GM13976 (cell line): ENCODE measurements around the gene TMEM59L.

Source experiments
- DNase-seq: peaks from one replicate; pipeline ENCODE4 v3.0.0; 2012; ENCODE audit warnings: low spot score
- in situ Hi-C: fragments of 300-500 bp; cut with MboI; formaldehyde crosslinking; loops from one replicate; pipeline ENCODE4 v1.12.0; 2022; ENCODE audit warnings: low sequenced_read_pairs, mixed read lengths, inconsistent platforms; ENCODE audit not compliant: unreplicated experiment
- TF ChIP-seq, protein P1 (sequence below): IDR thresholded peaks from 2 replicates; pipeline ENCODE4 v1.5.1; 2012; ENCODE audit warnings: borderline replicate concordance, mild to moderate bottlenecking; ENCODE audit not compliant: insufficient read depth; ENCODE audit errors: extremely low read depth, missing control alignments, control extremely low read depth

TMEM59L gene

DNA sequence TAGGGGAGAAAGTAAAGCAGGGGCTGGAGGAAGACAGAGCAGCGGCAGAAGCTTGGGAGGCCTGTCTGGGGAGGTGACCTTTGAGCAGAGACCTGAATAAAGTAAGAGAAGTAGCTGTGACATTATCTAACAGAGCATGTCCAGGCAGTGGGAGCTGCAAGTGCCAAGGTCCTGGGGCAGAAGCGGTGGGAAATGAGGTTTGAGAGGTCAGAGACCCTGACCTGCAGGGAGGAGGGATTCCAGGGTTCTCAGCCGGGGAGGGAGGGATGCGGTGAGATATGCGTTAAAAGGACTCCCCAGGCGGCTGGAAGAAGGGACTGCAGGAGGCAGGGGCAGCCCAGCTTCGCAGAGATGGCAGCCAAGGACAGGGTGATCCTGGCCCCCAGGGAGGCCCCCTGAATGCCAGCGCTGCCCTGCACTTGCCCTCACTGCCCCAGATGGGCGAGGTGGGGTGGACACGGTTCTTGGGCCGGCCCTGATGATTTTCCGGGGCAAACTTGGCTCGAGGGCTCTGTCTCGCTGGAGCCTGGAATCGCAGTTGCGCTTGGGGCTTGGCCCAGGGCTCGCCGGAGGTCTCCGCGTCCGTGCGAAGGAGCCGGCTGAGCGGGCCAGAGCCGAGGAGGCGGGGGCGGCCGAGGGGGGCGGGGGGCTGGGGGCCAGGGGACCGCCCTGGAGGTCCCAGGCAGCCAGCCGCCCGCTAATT is 9.3 kb upstream of the TMEM59L start:
- in situ Hi-C loops, result no loop called here
- DNase-seq, result peak; percentile 53
- TF ChIP-seq, protein P1, sequence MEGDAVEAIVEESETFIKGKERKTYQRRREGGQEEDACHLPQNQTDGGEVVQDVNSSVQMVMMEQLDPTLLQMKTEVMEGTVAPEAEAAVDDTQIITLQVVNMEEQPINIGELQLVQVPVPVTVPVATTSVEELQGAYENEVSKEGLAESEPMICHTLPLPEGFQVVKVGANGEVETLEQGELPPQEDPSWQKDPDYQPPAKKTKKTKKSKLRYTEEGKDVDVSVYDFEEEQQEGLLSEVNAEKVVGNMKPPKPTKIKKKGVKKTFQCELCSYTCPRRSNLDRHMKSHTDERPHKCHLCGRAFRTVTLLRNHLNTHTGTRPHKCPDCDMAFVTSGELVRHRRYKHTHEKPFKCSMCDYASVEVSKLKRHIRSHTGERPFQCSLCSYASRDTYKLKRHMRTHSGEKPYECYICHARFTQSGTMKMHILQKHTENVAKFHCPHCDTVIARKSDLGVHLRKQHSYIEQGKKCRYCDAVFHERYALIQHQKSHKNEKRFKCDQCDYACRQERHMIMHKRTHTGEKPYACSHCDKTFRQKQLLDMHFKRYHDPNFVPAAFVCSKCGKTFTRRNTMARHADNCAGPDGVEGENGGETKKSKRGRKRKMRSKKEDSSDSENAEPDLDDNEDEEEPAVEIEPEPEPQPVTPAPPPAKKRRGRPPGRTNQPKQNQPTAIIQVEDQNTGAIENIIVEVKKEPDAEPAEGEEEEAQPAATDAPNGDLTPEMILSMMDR, result no peak

DNA sequence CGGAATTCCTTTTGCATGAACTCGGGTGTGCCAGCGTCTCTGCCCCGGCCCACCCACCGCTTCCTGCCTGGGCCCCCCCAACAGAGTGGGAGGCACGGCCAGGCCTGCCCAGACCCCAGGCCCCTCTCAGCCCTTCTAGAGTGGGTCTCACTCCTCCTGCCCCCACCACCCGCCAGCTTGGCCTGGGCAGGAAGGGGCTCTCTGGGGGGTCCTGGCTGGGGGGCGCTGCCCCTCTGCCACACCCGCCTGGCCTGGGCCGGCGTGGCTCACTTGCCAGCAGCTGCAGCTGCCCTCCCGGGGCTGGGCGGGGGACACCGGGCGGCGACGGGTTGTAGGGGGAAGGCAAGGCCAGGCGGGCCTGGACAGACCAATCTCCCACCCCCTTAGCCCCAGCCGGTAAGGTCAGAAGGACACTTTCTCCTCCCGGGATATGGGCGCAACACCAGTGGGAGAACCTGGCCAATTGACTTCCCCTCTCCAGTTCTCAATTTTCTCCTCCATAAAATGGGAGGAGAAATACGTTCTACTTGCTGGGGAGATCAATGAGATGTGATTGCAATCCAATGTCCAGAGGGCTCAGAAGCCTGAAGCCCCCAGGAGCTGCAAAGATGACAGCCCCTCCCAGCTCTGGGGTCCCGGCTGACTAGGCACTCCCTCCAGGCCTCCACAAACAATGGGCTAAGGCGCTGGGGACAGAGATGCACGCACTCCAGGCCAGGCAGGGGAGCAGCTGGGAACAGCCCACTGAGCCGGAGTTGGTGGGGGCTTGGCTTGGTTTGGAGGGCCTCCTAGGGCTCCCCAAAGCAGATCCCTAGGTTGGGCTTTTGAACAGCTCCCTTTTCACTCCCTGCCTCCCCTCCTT is 8.5 kb upstream of the TMEM59L start:
- DNase-seq, result peak; percentile 44
- in situ Hi-C loops, result no loop called here
- TF ChIP-seq, protein P1, result no peak

DNA sequence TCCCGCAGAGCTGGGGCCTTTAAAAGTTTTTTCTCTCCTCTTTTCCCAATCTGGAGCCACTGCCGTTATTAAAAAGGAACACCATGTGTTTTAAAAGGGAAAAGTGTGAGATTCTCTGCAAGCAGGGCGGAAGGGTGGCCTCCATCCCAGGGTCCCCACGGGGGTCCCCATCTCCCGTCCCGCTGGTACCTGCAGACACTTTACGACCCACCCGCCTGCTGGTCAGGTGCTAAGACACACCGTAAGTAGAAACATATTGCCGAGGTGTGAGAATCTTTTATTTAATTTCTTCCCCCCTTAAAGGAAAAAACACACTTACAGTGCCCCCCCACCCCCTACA is 7.9 kb upstream of the TMEM59L start:
- no peak for DNase-seq
- TF ChIP-seq, protein P1, result no peak
- in situ Hi-C loops, result no loop called here

DNA sequence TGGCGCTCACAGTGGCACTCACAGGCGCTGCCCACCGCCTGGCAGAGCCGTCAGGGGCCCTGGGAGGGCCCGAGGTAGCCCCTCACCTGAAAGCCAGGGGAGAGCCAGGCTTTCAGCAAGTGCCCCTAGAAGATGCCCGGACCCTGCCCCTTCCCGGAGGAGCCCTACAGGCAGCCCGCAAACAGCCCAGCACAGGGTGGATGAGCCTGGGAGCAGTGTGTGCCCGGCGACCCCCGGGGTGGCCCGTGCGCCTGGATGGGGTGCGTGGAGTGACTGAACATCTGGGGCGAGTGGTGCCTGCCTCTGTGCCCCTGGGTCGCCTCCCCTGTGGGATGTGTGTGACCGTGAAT is 7.5 kb upstream of the TMEM59L start:
- TF ChIP-seq, protein P1, result no peak
- in situ Hi-C loops, result no loop called here
- no peak for DNase-seq

DNA sequence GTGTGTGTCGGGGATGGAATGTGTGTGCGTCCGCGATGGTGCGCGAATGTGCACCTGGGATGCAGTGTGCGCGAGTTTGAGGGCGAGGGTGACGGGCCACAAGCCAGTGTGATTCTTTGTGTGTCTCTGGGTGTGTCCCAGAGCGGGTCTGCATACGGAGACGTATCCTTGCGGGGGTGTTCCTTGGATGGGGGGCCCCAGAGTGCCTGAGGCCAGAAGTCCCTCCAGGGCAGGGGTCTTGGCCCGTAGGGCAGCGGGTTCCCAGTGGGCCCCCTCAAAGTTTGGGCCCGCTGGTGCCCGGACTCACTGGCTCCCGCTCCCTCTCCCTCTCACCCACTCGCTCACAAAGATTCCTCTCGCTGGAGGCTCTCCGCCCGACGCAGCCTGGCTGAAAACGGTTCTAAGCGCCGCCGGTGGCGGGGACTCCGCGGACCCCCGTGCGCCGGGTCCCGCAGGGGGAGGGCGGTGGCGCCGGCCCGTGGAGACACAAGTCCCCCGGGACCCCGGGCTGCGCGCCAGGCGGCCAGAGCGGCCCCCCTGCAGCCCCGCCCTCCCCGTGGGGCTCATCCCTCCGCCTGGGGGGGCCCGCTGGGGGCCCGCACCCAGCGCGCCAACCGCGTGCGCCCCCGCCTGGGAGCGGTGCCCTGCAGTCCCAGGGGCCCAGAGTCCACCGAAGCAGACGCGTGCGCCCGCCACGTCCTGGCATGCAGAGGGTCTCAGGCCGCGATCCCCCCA is 7.0 kb upstream of the TMEM59L start:
- TF ChIP-seq, protein P1, result no peak
- no peak for DNase-seq
- in situ Hi-C loops, result no loop called here
